Mesothelial cell of epicardium (in vitro differentiated cells): Measurements from ENCODE around the gene THSD4. TPM values are rescaled to one million over a fixed set of nuclear protein-coding genes. Genes with fewer than 3 reads are reported as not detected.

Source experiments
- DNase-seq, 2 experiments: peaks; one replicate each; pipeline ENCODE4 v3.0.0; 2021; ENCODE audit warnings: low spot score in 2 of 2; ENCODE audit not compliant: unreplicated experiment in 2 of 2
- H3K27ac Mint-ChIP-seq: 2 replicates; pipeline ENCODE4 v1.8.0; 2021; ENCODE audit warnings: mixed read lengths
- H3K27me3 Mint-ChIP-seq: 2 replicates; pipeline ENCODE4 v1.8.0; 2021; ENCODE audit warnings: low read depth, mixed read lengths
- H3K36me3 Mint-ChIP-seq: 2 replicates; pipeline ENCODE4 v1.8.0; 2021; ENCODE audit warnings: mixed read lengths
- H3K4me1 Mint-ChIP-seq: 2 replicates; pipeline ENCODE4 v1.8.0; 2021; ENCODE audit warnings: mixed read lengths
- H3K4me3 Mint-ChIP-seq: 2 replicates; pipeline ENCODE4 v1.8.0; 2021; ENCODE audit warnings: mild to moderate bottlenecking, moderate library complexity, mixed read lengths
- H3K9me3 Mint-ChIP-seq: 2 replicates; pipeline ENCODE4 v1.8.0; 2021; ENCODE audit warnings: mixed read lengths
- total RNA-seq: library from RNA; stranded (reverse); gene quantifications from 3 replicates; pipeline ENCODE4 v1.2.1, GENCODE V29; 2021
- TF ChIP-seq, protein P1 (sequence below): fragments of 200-600 bp; sonication (generic); IDR thresholded peaks from one replicate; pipeline ENCODE4 v1.5.0; 2021; ENCODE audit warnings: antibody characterized with exemption; ENCODE audit not compliant: unreplicated experiment

The THSD4 gene
- total RNA-seq, 1 donor from 2014 or later: 93.9 TPM

- H3K9me3 Mint-ChIP-seq: peaks cover 4% of the 10 kb centered on the region
Observed at GRCh38 chr15:71548401-71548807, 433.1 kb downstream of the THSD4 start.

DNA sequence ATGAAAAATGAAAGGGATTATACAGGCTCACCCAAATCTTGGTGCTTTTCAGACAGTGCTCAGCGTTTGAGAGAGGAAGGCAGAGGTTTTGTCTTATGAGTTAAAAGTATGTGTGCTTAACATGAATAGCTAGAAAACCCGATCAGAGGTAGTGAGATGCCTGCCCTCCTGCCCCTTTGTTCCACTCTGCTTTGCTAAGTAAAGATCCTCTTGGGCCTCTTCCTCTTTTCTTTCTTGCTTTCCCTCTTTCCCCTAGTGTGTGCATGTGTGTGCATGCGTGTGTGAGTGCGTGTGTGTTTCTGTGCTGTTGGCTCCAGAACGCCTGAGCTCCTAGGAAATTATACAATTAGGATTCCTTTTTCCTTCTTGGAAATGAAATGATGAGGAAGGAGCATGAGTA, 433.8 kb downstream of the THSD4 start:
- TF ChIP-seq, protein P1, sequence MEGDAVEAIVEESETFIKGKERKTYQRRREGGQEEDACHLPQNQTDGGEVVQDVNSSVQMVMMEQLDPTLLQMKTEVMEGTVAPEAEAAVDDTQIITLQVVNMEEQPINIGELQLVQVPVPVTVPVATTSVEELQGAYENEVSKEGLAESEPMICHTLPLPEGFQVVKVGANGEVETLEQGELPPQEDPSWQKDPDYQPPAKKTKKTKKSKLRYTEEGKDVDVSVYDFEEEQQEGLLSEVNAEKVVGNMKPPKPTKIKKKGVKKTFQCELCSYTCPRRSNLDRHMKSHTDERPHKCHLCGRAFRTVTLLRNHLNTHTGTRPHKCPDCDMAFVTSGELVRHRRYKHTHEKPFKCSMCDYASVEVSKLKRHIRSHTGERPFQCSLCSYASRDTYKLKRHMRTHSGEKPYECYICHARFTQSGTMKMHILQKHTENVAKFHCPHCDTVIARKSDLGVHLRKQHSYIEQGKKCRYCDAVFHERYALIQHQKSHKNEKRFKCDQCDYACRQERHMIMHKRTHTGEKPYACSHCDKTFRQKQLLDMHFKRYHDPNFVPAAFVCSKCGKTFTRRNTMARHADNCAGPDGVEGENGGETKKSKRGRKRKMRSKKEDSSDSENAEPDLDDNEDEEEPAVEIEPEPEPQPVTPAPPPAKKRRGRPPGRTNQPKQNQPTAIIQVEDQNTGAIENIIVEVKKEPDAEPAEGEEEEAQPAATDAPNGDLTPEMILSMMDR: no peak
- H3K27ac Mint-ChIP-seq: peak overlapping the region; percentile 66
- H3K4me3 Mint-ChIP-seq: peak overlapping the region; percentile 44
- peaks cover 4% of the 10 kb centered on the region for H3K9me3 Mint-ChIP-seq
- DNase-seq: no peak
- H3K4me1 Mint-ChIP-seq: peaks cover 42% of the 10 kb centered on the region
- no peaks in the 10 kb centered on the region for H3K27me3 Mint-ChIP-seq
- peaks cover 2% of the 10 kb centered on the region for H3K36me3 Mint-ChIP-seq

More at GRCh38 chr15:71548401-71548807, 433.1 kb downstream of the THSD4 start:
- Mint-ChIP-seq H3K4me3 (peak overlapping the region; percentile 44), H3K4me1 (peaks cover 42% of the 10 kb centered on the region), H3K27me3 (no peaks in the 10 kb centered on the region), H3K36me3 (peaks cover 2% of the 10 kb centered on the region), H3K27ac (peak overlapping the region; percentile 66)
- DNase-seq: no peak
- TF ChIP-seq, protein P1: no peak

DNA sequence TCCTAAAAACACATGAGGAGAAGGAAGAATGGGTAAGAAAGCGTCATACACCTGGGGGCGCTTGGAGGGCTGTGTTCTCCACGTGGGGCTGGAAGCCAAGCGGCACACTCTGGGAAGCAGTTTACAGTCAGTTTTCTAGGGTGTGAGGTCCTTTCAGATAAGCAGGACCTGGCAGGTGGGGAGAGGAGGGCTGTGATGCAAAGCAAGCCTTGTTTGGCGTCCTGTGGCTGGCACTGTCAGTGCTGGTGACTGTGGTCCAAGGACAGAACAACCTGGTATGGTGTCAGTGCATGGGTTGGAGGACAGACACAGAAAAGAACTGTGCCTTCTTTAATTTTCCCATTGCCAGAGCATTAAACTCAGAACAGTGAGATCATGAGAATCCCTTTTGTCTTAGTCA, 434.4 kb downstream of the THSD4 start:
- Mint-ChIP-seq H3K27me3 (no peaks in the 10 kb centered on the region), H3K4me3 (peak overlapping the region; percentile 13), H3K9me3 (peaks cover 3% of the 10 kb centered on the region), H3K4me1 (peaks cover 42% of the 10 kb centered on the region), H3K27ac (peak overlapping the region; percentile 66), H3K36me3 (peaks cover 5% of the 10 kb centered on the region)
- DNase-seq: no peak
- TF ChIP-seq, protein P1: no peak

- Mint-ChIP-seq H3K27me3 (no peaks in the 10 kb centered on the region), H3K27ac (no peak overlapping the region), H3K36me3 (peaks cover 7% of the 10 kb centered on the region), H3K9me3 (no peaks in the 10 kb centered on the region), H3K4me1 (peaks cover 36% of the 10 kb centered on the region), H3K4me3 (no peak overlapping the region)
- TF ChIP-seq, protein P1: no peak
- no peak for DNase-seq
Observed at GRCh38 chr15:71551566-71551965, 436.3 kb downstream of the THSD4 start.

GRCh38 chr15:71559098-71559497, 443.8 kb downstream of the THSD4 start:
- H3K9me3 Mint-ChIP-seq: no peaks in the 10 kb centered on the region
- H3K4me3 Mint-ChIP-seq: no peak overlapping the region
- DNase-seq: no peak
- H3K27ac Mint-ChIP-seq: peak overlapping the region; percentile 84
- TF ChIP-seq, protein P1: no peak
- H3K36me3 Mint-ChIP-seq: peaks cover 14% of the 10 kb centered on the region
- H3K27me3 Mint-ChIP-seq: no peaks in the 10 kb centered on the region
- peaks cover 17% of the 10 kb centered on the region for H3K4me1 Mint-ChIP-seq

- H3K9me3 Mint-ChIP-seq: no peaks in the 10 kb centered on the region
- DNase-seq: no peak
- peak overlapping the region; percentile 84 for H3K27ac Mint-ChIP-seq
- peaks cover 17% of the 10 kb centered on the region for H3K4me1 Mint-ChIP-seq
- H3K4me3 Mint-ChIP-seq: no peak overlapping the region
- TF ChIP-seq, protein P1: no peak
- peaks cover 11% of the 10 kb centered on the region for H3K36me3 Mint-ChIP-seq
- no peaks in the 10 kb centered on the region for H3K27me3 Mint-ChIP-seq
Observed at GRCh38 chr15:71559616-71560015, 444.3 kb downstream of the THSD4 start.
